ENCODE data around the gene PSMA6.
A peak's percentile ranks its signal among the peaks of the same experiment; 100 is the strongest.
"Not testable (repeated sequence)": the region's sequence is repeated elsewhere in the genome, so short reads cannot be mapped to it uniquely, and the experiment has no call there.

The PSMA6 gene

DNA sequence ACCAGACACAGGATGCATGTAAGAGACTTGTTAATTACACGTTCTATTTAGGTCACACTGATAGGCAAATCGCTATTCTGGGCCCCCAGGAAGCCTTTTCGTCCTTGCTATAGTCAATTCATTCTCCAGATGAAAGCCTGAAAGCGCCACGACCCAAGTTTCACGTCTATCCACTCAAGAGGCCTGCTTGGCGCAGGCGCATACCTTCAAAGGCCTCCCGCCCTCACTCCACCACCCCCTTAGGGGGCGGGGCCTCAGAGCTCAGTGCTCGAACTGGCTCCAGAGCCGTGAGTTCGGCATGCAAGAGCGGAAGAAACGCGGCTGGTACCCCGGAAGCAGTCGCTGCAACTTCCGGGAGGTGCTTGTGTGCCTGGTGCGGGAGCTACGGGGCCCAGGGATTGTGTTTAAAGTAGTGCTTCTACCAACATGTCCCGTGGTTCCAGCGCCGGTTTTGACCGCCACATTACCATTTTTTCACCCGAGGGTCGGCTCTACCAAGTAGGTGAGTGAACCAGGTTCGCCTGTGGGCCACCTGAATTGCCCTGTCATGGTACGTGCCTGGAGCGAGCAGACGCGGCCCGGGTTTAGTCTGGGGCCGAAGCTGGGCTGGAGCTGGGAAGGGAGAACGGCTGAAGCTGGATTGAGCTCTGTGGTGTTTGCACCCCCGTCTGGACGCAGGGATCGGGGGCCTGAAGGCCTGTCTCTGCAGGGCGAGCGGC, at the start of gene PSMA6:
TSS of gene PSMA6 (plus strand) at position 332 of the 719 bp plus-strand sequence. CDS start at position 427, 95 bp downstream.
- DNase-seq, result peak; percentile 100

DNA sequence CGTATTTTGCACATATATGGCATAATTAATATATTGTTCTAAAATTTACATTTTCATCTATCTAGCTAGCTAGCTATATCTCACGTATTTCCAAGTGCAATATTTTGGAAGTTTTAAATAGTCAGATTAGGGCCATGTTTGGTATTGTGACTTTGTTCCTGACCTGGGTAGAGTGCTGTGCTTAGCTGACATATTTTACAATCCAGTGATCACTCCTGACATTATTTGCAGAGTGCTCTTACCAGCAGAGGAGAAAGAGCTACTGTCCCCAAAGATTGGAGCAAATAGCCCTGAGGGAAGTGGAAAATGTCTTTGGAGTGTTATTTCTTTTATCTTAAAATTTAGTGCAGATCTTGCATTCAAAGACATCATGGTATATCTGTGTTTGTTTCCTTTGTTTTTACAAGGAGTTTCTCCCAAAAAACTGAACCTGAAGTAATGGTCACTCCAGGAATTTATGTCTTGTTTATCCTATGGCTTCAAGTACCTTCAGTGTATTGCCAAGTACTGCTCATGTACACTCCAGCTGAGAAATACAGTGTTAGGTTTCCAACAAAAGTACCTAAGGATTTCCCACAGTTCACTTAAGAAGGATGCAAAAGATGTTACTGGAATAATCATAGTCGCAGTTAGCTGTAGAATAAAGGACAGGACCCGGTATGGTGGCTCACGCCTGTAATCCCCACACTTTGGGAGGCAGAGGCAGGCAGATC, 49.4 kb upstream of the PSMA6 start:
- no peak for DNase-seq

DNA sequence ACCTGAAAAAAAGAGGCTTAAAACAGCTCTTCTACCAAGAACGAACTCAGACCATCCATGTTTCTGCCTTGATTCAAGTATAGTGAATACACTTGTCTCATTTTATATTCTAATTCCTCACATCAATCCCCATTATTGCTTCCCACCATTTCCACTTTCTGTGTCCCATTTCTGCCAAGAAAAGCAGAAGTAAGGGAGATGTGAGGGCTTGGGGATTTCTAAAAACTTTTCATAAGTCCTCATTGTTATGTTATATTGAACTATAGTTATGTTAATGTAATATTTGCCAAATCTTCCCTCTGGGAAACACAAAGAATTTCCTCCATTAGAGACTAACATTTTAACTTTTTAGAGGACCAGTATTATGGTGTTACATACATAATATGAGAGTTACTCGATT, 48.2 kb upstream of the PSMA6 start:
- DNase-seq, result no peak

DNA sequence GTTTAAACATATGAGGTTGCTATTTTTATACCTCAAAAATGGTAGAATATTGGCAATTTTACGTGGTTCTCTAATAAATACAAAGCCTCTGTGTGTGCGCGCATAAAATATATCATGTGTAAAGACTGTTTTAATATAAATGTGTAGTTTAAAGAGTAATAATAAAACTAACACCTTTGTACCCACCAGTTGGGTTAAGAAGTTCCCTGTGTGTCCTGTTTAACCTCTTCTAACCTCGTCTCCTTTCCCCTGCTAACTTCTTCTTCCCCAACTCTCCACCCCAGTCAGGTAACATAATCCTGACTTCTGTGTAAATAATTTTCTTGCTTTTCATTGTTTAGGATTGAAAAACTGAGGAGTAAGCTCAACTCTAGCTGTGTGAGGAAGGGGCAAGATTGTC, 47.6 kb upstream of the PSMA6 start:
- DNase-seq, result no peak

DNA sequence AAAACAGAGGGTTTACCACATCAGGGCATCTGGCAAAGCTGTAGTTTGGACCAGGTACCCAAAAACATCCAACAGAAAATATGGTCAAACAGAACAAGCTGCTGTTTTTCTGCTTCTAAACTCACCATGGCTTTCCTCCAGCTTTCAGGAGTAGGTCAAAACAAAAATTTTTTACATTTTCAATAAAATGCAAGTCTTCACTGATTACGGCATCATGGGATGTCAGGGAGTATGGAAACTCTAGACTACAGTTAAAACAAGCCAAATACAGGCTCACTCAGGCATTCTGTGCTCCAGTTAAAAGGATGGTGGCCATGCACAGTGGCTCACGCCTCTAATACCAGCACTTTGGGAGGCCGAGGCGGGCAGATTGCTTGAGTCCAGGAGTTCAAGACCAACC, 47.1 kb upstream of the PSMA6 start:
- no peak for DNase-seq

DNA sequence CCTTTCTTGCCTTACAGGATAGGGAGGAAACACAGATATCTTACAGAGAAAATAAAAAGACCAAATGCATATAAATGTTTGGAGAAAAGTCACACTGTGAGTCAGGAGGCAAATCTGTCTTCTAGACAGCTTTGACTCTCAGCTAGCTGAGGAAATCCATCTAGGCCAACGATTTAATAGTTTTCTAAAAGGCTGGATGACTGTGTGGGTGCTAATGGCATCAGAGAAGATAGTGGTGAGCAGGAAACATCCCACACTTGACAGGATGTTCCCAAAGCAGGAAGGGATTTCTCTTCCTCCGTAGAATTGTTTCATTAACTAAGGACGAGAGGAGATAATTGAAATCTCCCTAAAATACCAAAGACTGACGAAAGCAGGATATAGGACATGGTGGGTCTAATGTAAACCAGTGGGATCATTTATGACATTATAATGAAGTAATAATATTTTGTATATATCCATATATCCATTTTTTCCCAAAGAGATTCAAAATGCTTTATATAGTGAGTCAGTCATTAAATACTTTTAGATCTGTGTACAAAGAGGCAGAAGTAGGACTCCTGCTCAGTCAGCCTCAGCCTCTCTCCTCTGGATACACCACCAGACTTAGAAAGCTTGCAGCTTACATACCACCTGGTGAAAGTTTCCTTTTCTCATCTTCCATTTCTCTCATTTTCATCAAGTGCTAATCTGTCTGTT, 44.3 kb upstream of the PSMA6 start:
- DNase-seq, result no peak

DNA sequence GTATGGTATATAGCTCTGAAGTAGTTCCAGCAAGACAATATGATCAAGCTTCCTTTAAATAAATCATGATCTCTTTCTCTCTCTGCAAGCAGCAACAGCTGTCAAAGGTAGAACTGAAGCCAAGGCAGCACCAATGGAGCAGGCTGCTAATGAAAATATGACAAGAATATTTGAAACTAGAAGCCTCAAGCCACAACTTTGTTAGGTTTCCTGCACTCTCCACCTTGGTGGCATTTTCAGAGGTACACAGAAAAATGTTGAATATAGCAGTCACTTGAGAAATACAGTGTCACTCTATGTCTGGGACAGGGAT, 43.8 kb upstream of the PSMA6 start:
- DNase-seq, result no peak

DNA sequence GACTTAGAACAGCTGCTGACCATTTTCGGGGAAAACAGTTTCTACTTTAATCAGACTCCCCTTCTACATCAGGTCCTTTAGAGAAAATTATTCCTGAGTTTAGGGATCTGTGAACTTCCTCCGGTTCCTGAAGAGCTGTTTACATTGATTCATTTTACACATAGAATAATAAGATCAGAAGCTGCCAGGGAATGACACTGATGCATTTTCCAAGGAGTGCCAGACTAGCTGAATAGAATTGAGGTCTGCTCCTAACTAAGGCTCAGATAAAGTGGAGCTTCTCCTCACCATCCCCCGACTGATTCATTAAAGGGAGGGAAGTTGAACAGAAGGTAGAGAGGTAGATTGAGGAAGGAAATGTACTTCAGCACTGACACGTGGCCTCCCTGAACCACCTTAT, 41.9 kb upstream of the PSMA6 start:
- no peak for DNase-seq

DNA sequence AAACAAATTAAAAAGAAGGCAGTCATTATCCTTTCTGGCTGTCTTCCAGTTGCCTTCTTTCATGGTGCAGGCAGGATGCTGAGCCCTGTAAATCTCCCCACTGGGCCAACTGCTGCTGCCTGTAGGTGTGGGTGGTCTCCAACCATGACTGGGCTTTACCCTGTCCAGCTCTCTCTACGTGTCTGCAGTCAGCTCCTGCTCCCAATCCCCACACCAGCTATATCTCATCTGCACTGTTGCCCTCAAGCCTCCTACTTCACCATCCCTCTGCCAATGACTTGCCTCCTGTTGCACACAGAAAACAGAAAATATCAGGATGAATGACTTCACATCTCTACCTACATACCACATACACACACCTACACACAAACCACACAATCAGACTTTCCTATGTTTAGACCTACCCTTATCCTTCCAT, 39.7 kb upstream of the PSMA6 start:
- no peak for DNase-seq

DNA sequence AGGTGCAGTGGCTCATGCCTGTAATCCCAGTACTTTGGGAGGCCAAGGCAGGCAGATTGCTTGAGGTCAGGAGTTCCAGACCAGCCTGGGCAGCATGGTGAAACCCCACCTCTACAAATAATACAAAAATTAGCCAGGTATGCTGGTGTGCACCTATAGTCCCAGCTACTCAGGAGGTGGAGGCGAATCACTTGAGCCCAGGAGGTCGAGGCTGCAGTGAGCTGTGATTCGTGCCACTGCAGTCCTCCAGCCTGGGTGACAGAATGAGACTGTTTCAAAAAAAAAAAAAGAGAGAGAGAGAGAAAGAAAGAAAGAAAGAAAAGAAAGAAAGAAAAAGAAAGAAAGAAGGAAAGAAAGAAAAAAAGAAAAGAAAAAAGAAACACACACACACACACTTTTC, 39.1 kb upstream of the PSMA6 start:
- DNase-seq, result not testable (repeated sequence)

DNA sequence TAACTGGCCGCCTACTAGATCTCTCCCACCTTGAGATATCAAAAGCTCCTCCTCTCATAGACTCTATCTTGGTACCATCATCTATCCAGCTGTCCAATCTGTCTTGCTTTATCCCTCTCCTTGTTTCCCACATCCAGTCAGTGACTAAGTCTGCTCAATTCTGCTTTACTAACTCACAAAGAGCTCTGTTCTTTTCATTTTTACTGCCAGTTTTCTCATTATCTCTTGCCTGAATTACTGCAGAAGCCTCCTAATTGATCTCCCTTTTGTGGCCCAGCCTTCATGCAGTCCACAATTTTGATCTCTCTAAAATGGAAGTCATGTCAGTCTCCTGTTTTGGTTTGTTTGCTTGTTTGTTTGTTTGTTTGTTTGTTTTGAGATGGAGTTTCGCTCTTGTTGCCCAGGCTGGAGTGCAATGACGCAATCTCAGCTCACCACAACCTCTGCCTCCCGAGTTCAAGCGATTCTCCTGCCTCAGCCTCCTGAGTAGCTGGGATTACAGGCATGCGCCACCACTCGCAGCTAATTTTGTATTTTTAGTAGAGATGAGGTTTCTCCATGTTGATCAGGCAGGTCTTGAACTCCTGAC, 38.1 kb upstream of the PSMA6 start:
- not testable (repeated sequence) for DNase-seq

DNA sequence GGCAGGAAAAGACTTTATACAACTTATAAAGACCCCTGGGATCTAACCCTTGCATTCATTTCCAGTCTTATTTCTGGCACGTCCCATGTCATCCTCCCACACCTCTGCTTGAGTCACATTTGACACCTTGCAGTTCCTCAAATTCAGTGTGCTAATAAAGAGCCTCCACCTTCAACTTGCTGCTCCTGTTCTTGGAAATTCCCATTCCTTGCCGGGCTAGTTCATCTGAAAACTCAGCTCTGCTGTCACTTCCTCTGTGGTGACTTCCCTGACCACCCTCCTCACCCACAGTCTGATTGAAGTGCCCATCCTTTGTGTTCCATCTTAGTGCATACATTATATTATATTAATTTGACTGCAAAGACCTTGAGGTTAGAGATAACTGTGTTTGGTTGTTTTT, 37.4 kb upstream of the PSMA6 start:
- no peak for DNase-seq

DNA sequence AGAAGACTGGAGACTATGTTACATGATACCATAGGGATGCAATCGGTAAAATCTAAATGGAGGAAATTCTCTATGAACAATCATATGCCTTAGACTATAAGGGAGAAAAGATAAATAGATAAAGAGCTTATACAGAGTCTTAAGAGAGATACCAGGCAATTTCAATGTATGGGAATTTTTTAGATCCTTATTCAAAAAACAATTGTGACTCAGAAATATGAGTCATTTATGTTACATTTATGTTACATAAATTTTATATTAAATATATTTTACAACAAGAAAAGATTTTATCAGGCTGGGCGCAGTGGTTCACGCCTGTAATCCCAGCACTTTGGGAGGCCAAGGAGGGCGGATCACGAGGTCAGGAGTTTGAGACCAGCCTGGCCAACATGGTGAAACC, 36.5 kb upstream of the PSMA6 start:
- DNase-seq, result no peak

DNA sequence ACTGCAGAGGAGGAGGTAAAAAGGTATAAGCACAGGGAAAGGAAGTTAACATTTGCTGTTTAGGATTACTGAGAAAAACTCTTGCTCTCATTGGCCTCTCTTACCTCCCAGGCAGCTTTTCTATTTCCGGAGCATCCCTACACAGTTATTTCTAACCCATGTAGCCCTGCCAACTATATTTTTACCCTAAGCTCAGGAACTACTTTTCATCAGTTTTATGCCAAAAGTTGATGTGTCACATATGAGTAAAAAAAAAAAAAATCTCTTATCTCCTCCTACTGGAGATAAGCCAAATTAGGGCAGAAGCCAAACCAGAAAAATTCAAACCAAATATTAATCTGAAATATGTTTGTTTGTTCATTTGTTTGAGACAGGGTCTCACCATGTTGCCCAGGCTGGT, 34.4 kb upstream of the PSMA6 start:
- DNase-seq, result no peak

DNA sequence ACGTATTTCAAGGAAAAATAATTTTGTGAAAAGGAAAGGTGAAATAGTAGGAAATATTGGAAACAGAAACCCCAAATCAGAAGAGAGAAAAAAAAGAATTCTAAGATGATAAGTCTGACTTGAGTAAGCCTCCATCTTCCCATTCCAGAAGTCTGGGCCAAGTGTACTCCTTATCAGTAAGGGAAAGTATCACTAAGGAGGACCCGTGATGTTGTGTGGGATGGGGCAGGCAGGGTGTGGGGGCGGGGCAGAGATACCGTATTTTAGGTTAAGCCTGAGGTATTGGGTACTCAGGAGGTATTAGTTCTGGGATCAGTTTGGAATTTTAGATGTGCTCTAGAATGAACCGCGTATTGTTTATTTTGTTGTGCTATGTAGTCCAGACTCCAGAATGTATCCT, 33.8 kb upstream of the PSMA6 start:
- no peak for DNase-seq

DNA sequence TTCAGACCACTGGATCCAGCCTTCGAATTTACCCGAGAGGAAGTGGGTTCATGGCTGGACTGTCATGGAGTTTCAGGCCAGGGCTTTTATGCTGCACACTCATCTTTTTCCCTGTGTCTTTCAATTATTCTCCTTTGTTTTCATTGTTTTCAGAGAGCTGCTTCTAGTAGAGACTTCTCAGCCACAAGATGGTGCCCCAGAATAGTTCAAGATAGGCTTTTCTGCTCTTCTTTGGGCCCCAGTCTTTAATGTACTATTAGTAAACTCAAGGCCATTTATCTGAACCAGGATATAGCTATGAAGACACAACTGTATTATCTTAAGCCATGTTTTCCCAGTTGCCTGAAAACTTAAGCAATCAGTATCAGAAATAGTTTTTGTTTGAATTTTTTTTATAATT, 30.4 kb upstream of the PSMA6 start:
- no peak for DNase-seq

DNA sequence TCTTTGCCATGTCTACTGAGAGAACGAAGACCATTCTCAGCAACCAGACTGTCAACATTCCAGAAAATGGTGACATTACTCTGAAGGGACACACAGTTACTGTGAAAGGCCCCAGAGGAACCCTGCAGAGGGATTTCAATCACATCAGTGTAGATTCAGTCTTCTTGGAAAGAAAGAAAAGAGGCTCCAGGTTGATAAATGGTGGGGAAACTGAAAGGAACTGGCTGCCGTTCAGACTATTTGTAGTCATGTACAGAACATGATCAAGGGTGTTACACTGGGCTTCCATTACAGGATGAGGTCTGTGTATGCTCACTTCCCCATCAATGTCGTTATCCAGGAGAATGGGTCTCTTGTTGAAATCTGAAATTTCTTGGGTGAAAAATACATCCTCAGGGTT, 29.7 kb upstream of the PSMA6 start:
- DNase-seq, result no peak

DNA sequence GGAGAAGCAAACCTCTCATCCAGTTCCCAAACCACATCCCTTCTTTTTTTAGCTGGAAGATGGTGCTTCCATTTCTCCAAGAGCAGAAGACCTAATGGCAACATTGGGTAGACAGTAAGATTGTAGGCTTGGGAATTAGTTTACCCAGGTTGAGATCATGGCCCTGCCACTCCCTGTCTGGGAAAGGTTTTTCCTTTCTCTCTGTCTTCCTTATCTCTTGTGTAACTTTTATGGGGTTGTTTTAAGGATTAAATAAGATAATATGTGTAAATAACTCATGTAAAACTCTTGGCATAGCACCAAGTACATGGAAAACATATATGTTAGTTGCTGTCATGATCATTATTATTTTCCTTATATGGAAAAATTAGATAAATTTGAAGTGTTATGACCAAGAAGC, 23.2 kb upstream of the PSMA6 start:
- no peak for DNase-seq

DNA sequence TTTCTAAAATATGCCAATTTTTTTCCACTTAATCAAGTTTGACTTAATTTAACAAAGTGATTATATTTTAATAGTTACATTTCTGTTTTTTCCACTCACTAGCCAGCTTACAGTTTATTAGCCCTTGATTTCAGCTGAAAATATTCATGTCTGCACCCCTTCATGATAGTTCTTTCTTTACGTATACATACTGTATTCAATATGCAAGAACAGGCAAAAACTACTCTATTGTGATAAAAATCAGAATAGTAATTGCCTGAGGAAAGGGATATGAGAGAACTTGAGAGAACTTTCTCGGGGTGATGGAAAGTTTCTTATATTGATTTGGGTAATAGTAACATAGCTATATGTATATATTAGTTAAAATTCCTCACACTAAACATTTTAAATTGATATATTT, 17.4 kb upstream of the PSMA6 start:
- no peak for DNase-seq

DNA sequence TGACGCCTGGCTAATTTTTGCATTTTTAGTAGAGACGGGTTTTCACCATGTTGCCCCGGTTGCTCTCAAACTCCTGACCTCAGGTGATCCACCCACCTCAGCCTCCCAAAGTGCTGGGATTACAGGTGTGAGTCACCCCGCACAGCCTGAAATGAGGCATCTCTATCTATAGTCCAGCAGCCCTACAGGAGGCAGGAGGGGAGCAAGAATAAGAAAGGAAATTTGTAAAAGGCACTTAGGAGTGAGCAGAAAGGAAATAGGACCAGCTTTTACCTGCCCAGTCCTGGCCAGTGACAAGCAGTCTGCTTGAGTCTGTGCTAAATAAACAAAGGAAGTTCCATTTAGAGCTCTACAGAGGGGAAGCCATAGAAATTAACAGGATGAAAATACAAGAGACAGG, 15.0 kb upstream of the PSMA6 start:
- DNase-seq, result no peak

DNA sequence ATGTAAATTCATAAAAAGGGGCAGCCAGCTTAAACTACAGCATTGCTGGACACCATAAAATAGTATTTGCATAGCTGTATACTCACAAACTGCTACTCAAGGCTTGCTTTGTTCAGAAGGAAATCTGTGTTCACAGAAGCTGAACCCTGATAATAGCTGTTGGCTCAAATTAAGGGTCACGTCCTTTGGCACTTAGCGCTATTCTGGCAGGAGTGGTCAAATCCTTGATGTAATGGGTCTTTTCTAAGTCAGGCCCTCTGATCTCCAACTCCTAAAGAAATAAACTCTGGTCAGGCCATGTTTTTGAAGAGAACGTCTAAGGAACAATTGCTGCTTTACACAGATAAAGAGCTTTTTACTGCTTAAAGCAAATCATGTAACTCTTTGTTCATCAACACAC, 12.8 kb upstream of the PSMA6 start:
- no peak for DNase-seq

DNA sequence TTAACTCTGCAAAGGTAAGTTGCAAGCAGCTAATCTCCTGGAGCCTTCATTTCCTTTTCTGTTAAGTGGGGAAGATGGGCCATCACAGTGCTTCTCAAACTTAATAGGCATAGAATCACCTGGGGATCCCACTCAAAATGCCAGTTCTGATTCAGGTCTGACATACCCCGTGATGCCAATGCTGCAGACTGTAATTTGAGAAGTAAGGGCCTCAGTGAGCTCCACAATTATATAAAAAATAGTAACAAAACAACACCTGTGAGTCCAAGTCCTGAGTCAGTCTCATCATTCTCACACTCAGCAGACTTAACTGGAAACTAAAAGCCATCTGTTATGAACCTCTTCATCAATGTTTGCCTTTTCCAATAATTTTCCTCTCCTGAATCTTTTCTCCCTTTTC, 10.8 kb upstream of the PSMA6 start:
- peak; percentile 95 for DNase-seq

DNA sequence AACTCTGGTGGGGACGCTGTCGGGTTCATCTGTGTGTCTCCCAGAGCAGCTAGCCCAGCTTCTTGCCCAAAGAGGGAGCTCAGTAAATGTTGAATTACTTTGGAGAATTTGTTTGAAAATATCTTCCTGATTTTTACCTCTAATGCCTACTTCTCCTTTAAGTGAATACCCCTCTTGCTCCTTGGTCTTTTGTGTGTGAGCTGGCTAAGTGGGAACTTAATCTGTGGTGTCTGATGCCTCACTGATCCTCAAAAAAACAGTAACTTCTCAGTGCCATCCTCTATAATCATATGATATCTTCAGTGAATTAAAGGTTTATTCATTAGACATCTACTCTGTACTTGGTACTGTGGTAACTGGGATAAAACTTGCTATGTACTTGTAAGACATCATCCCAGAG, 7.7 kb upstream of the PSMA6 start:
- no peak for DNase-seq
